Stimulated activated naive CD8-positive, alpha-beta T cell treated with anti-CD3 and anti-CD28 coated beads, Interleukin-15, Interleukin-2, amounts not matched to agents 100 ng/mL and 50 ng/mL, for 24 hours (primary cell): ENCODE results near the gene ADCK2.
"Not testable (repeated sequence)": the region's sequence is repeated elsewhere in the genome, so short reads cannot be mapped to it uniquely, and the experiment has no call there.

Experiments
- H3K27ac Mint-ChIP-seq: one replicate; pipeline ENCODE4 v1.8.0; 2021; ENCODE audit warnings: mild to moderate bottlenecking, mixed read lengths
- H3K27me3 Mint-ChIP-seq: one replicate; pipeline ENCODE4 v1.8.0; 2021; ENCODE audit warnings: mixed read lengths
- H3K36me3 Mint-ChIP-seq: one replicate; pipeline ENCODE4 v1.8.0; 2021; ENCODE audit warnings: low read depth, mixed read lengths
- H3K4me1 Mint-ChIP-seq: one replicate; pipeline ENCODE4 v1.8.0; 2021; ENCODE audit warnings: low read depth, mixed read lengths
- H3K4me3 Mint-ChIP-seq: one replicate; pipeline ENCODE4 v1.8.0; 2021; ENCODE audit warnings: mild to moderate bottlenecking, mixed read lengths
- H3K9me3 Mint-ChIP-seq: one replicate; pipeline ENCODE4 v1.8.0; 2021; ENCODE audit warnings: mixed read lengths

Gene ADCK2

DNA sequence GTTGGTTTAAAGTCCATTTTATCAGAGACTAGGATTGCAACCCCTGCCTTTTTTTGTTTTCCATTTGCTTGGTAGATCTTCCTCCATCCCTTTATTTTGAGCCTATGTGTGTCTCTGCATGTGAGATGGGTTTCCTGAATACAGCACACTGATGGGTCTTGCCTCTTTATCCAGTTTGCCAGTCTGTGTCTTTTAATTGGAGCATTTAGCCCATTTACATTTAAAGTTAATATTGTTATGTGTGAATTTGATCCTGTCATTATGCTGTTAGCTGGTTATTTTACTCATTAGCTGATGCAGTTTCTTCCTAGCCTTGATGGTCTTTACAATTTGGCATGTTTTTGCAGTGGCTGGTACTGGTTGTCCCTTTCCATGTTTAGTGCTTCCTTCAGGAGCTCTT, 39.6 kb downstream of the ADCK2 start:
- H3K27me3 Mint-ChIP-seq, H3K27ac Mint-ChIP-seq, H3K9me3 Mint-ChIP-seq, H3K4me1 Mint-ChIP-seq, H3K4me3 Mint-ChIP-seq: not testable (repeated sequence)
- peaks cover 23% of the 10 kb centered on the region for H3K36me3 Mint-ChIP-seq

- no peaks in the 10 kb centered on the region for H3K4me1 Mint-ChIP-seq
- peaks cover 4% of the 10 kb centered on the region for H3K9me3 Mint-ChIP-seq
- no peak overlapping the region for H3K27ac Mint-ChIP-seq
- H3K36me3 Mint-ChIP-seq, result peaks cover 23% of the 10 kb centered on the region
- no peak overlapping the region for H3K4me3 Mint-ChIP-seq
- H3K27me3 Mint-ChIP-seq, result no peaks in the 10 kb centered on the region
These were observed 41.7 kb downstream of the ADCK2 start for GRCh38 chr7:140714331-140715040.

DNA sequence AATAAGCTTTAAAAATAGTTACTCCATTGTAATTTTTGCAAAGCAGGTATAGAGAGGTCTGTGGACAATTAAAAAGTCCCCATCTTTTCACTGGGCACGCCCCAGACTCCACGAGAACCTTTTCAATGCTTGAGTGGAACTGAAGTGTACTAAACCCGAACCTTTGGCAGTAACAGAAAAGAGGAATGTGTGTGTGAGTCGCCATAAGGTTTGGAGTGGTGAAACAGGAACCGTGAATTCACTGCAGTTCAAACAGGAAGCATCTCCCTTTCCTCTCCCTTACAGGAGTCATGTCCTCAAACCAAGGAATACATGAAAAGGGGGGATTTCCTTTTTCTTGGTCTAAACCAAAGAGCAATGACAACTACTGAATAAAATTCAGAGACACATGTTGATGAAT, 47.0 kb downstream of the ADCK2 start:
- H3K27ac Mint-ChIP-seq, result no peak overlapping the region
- H3K9me3 Mint-ChIP-seq, result no peaks in the 10 kb centered on the region
- no peak overlapping the region for H3K4me3 Mint-ChIP-seq
- H3K27me3 Mint-ChIP-seq, result no peaks in the 10 kb centered on the region
- H3K4me1 Mint-ChIP-seq, result peaks cover 19% of the 10 kb centered on the region
- peaks cover 2% of the 10 kb centered on the region for H3K36me3 Mint-ChIP-seq

GRCh38 chr7:140722254-140722653, 49.5 kb downstream of the ADCK2 start:
- H3K9me3 Mint-ChIP-seq, result no peaks in the 10 kb centered on the region
- no peak overlapping the region for H3K27ac Mint-ChIP-seq

GRCh38 chr7:140723006-140723405, 50.3 kb downstream of the ADCK2 start:
- no peaks in the 10 kb centered on the region for H3K27me3 Mint-ChIP-seq
- no peaks in the 10 kb centered on the region for H3K36me3 Mint-ChIP-seq
- H3K27ac Mint-ChIP-seq, result no peak overlapping the region
- H3K4me1 Mint-ChIP-seq, result peaks cover 28% of the 10 kb centered on the region
- no peak overlapping the region for H3K4me3 Mint-ChIP-seq
- H3K9me3 Mint-ChIP-seq, result no peaks in the 10 kb centered on the region

More at GRCh38 chr7:140722254-140722653, 49.5 kb downstream of the ADCK2 start:
- no peak overlapping the region for H3K4me3 Mint-ChIP-seq
- H3K36me3 Mint-ChIP-seq, result no peaks in the 10 kb centered on the region
- peaks cover 28% of the 10 kb centered on the region for H3K4me1 Mint-ChIP-seq
- no peaks in the 10 kb centered on the region for H3K27me3 Mint-ChIP-seq

- Mint-ChIP-seq H3K9me3 (no peaks in the 10 kb centered on the region), H3K4me3 (no peak overlapping the region), H3K36me3 (no peaks in the 10 kb centered on the region), H3K27ac (peak overlapping the region; percentile 8), H3K27me3 (no peaks in the 10 kb centered on the region), H3K4me1 (peaks cover 28% of the 10 kb centered on the region)
These were observed 50.8 kb downstream of the ADCK2 start for GRCh38 chr7:140723574-140723973.

DNA sequence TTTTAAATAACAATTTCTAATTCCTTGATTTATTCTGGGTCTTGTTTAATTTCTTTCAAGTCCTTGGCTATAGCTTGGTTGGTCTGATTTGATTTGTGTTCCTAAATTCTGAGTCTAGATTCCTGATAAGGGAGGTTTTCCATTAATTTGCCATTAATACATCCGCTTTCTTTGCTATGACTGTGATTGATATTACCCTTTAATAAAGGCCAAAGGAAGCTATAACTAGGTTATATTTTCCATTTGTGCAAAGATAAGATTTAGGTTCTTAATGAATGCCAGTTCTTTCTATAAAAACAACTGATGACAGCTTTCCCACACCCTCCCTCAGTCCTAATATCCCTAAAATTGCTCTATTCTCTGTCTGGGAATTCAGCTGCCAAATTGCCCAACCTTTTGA, 52.0 kb downstream of the ADCK2 start:
- no peak overlapping the region for H3K4me3 Mint-ChIP-seq
- no peaks in the 10 kb centered on the region for H3K36me3 Mint-ChIP-seq
- H3K4me1 Mint-ChIP-seq, result peaks cover 28% of the 10 kb centered on the region
- no peaks in the 10 kb centered on the region for H3K27me3 Mint-ChIP-seq
- H3K9me3 Mint-ChIP-seq, result no peaks in the 10 kb centered on the region
- H3K27ac Mint-ChIP-seq, result no peak overlapping the region

GRCh38 chr7:140726281-140726680, 53.5 kb downstream of the ADCK2 start:
- no peaks in the 10 kb centered on the region for H3K27me3 Mint-ChIP-seq
- no peak overlapping the region for H3K4me3 Mint-ChIP-seq
- H3K9me3 Mint-ChIP-seq, result no peaks in the 10 kb centered on the region
- H3K36me3 Mint-ChIP-seq, result no peaks in the 10 kb centered on the region
- H3K27ac Mint-ChIP-seq, result peak overlapping the region; percentile 0
- peaks cover 28% of the 10 kb centered on the region for H3K4me1 Mint-ChIP-seq

GRCh38 chr7:140732416-140732815, 59.7 kb downstream of the ADCK2 start:
- Mint-ChIP-seq H3K9me3 (no peaks in the 10 kb centered on the region), H3K27me3 (no peaks in the 10 kb centered on the region), H3K4me1 (no peaks in the 10 kb centered on the region), H3K27ac (no peak overlapping the region), H3K4me3 (no peak overlapping the region), H3K36me3 (peaks cover 28% of the 10 kb centered on the region)

DNA sequence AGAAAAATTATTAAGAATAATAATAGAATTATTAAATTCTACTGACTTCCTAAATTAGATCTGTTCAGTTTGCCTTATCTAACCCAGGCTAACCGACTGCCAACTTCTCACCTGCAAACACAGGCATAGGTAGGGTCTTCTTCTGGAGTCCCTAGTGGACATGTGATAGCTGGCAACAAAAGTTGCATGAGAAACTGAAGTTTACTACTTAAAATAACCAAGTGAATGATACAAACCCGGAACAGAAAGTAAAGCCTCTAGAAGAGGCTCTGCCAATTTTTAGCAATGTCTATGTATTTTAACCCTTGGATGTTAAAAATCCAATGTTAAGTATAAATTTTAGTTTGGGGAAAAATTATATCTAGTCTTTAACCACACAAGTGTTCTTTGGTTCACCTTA, 61.4 kb downstream of the ADCK2 start:
- H3K27me3 Mint-ChIP-seq, result no peaks in the 10 kb centered on the region
- H3K27ac Mint-ChIP-seq, result no peak overlapping the region
- H3K4me1 Mint-ChIP-seq, result no peaks in the 10 kb centered on the region
- H3K4me3 Mint-ChIP-seq, result no peak overlapping the region
- peaks cover 33% of the 10 kb centered on the region for H3K36me3 Mint-ChIP-seq
- H3K9me3 Mint-ChIP-seq, result no peaks in the 10 kb centered on the region

GRCh38 chr7:140734729-140735128, 62.0 kb downstream of the ADCK2 start:
- H3K4me1 Mint-ChIP-seq, result no peaks in the 10 kb centered on the region
- H3K27ac Mint-ChIP-seq, result no peak overlapping the region
- H3K4me3 Mint-ChIP-seq, result no peak overlapping the region
- H3K36me3 Mint-ChIP-seq, result peaks cover 37% of the 10 kb centered on the region
- no peaks in the 10 kb centered on the region for H3K27me3 Mint-ChIP-seq
- no peaks in the 10 kb centered on the region for H3K9me3 Mint-ChIP-seq

GRCh38 chr7:140738280-140738679, 65.5 kb downstream of the ADCK2 start:
- H3K4me1 Mint-ChIP-seq, result no peaks in the 10 kb centered on the region
- H3K27ac Mint-ChIP-seq, result no peak overlapping the region
- no peaks in the 10 kb centered on the region for H3K9me3 Mint-ChIP-seq
- no peak overlapping the region for H3K4me3 Mint-ChIP-seq
- no peaks in the 10 kb centered on the region for H3K27me3 Mint-ChIP-seq
- H3K36me3 Mint-ChIP-seq, result peaks cover 42% of the 10 kb centered on the region

DNA sequence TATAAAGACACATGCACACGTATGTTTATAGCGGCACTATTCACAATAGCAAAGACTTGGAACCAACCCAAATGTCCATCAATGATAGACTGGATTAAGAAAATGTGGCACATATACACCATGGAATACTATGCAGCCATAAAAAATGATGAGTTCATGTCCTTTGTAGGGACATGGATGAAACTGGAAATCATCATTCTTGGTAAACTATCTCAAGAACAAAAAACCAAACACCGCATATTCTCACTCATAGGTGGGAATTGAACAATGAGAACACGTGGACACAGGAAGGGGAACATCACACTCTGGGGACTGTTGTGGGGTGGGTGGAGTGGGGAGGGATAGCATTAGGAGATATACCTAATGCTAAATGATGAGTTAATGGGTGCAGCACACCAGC, 70.5 kb downstream of the ADCK2 start:
- not testable (repeated sequence) for H3K9me3 Mint-ChIP-seq, H3K27ac Mint-ChIP-seq, H3K4me1 Mint-ChIP-seq, H3K4me3 Mint-ChIP-seq, H3K27me3 Mint-ChIP-seq
- H3K36me3 Mint-ChIP-seq, result peaks cover 46% of the 10 kb centered on the region

DNA sequence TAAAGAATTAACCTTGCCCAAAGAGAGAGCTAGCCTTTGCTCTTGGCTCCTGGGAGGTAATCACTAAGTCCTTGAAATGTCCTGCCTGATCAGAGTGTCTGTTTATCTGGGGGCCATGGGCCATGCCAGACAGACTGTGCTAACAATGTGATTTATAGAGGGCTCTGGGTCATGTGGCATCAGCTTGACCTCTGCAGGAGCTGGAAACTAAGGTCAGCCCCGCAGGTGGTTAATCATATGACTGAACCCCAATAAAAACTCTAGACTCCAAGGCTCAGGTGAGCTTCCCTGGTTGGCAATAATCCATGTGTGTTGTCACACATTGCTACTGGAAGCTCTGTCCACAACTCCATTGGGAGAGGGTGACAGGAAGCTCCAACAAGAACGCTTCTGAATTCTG, 71.3 kb downstream of the ADCK2 start:
- Mint-ChIP-seq H3K4me1 (no peaks in the 10 kb centered on the region), H3K27ac (no peak overlapping the region), H3K36me3 (peaks cover 48% of the 10 kb centered on the region), H3K4me3 (no peak overlapping the region), H3K27me3 (no peaks in the 10 kb centered on the region), H3K9me3 (no peaks in the 10 kb centered on the region)
